GM11168 (cell line): ENCODE results near the gene RASEF.
"Not testable (repeated sequence)": the region's sequence is repeated elsewhere in the genome, so short reads cannot be mapped to it uniquely, and the experiment has no call there.

Experiments used
- in situ Hi-C: fragments of 300-500 bp; cut with MboI; formaldehyde crosslinking; loops from one replicate; pipeline ENCODE4 v1.12.0; 2022; ENCODE audit warnings: low sequenced_read_pairs; ENCODE audit not compliant: unreplicated experiment

The RASEF gene

GRCh38 chr9:83062651-83063527, at the start of gene RASEF:
Gene RASEF, minus strand, starts transcription at chr9:83063142. Its CDS starts 275 bp downstream, at chr9:83062867.
- in situ Hi-C loops, result no loop called here

- in situ Hi-C loops, result no loop called here
Measured at GRCh38 chr9:83111169-83111568, 48.2 kb upstream of the RASEF start.

- in situ Hi-C loops, result no loop called here
Measured at GRCh38 chr9:83109296-83109695, 46.4 kb upstream of the RASEF start.

- in situ Hi-C loops, result no loop called here
Measured at GRCh38 chr9:83108208-83108607, 45.3 kb upstream of the RASEF start.

- in situ Hi-C loops, result no loop called here
Measured at GRCh38 chr9:83106772-83107171, 43.8 kb upstream of the RASEF start.

GRCh38 chr9:83106263-83106662, 43.3 kb upstream of the RASEF start:
- in situ Hi-C loops, result no loop called here

GRCh38 chr9:83097633-83098032, 34.7 kb upstream of the RASEF start:
- in situ Hi-C loops, result no loop called here

- in situ Hi-C loops, result not testable (repeated sequence)
Measured at GRCh38 chr9:83093311-83093710, 30.4 kb upstream of the RASEF start.

GRCh38 chr9:83081846-83082245, 18.9 kb upstream of the RASEF start:
- in situ Hi-C loops, result no loop called here

GRCh38 chr9:83081010-83081409, 18.1 kb upstream of the RASEF start:
- in situ Hi-C loops, result no loop called here

GRCh38 chr9:83075932-83076331, 13.0 kb upstream of the RASEF start:
- in situ Hi-C loops, result not testable (repeated sequence)

- in situ Hi-C loops, result not testable (repeated sequence)
Measured at GRCh38 chr9:83072498-83072897, 9.6 kb upstream of the RASEF start.

- in situ Hi-C loops, result no loop called here
Measured at GRCh38 chr9:83071626-83072025, 8.7 kb upstream of the RASEF start.

- in situ Hi-C loops, result no loop called here
Measured at GRCh38 chr9:83070261-83070660, 7.3 kb upstream of the RASEF start.

GRCh38 chr9:83069651-83070050, 6.7 kb upstream of the RASEF start:
- in situ Hi-C loops, result no loop called here

- in situ Hi-C loops, result no loop called here
Measured at GRCh38 chr9:83068414-83068813, 5.5 kb upstream of the RASEF start.

- in situ Hi-C loops, result no loop called here
Measured at GRCh38 chr9:83067579-83067978, 4.6 kb upstream of the RASEF start.

GRCh38 chr9:83066771-83067170, 3.8 kb upstream of the RASEF start:
- in situ Hi-C loops, result no loop called here

- in situ Hi-C loops, result no loop called here
Measured at GRCh38 chr9:83065233-83065632, 2.3 kb upstream of the RASEF start.

- in situ Hi-C loops, result no loop called here
Measured at GRCh38 chr9:83061990-83062650, 822 bp downstream of the RASEF start.

- in situ Hi-C loops, result no loop called here
Measured at GRCh38 chr9:83061036-83061435, 1.9 kb downstream of the RASEF start.

- in situ Hi-C loops, result no loop called here
Measured at GRCh38 chr9:83060556-83060955, 2.4 kb downstream of the RASEF start.
